HG02798 (cell line): ENCODE measurements around the gene REXO1.

Source experiments
- ATAC-seq: cut with Tn5 transposase; IDR thresholded peaks from one replicate; pipeline ENCODE4 v1.9.1; 2021; ENCODE audit warnings: mild to moderate bottlenecking; ENCODE audit not compliant: unreplicated experiment, poor library complexity

Gene REXO1

DNA sequence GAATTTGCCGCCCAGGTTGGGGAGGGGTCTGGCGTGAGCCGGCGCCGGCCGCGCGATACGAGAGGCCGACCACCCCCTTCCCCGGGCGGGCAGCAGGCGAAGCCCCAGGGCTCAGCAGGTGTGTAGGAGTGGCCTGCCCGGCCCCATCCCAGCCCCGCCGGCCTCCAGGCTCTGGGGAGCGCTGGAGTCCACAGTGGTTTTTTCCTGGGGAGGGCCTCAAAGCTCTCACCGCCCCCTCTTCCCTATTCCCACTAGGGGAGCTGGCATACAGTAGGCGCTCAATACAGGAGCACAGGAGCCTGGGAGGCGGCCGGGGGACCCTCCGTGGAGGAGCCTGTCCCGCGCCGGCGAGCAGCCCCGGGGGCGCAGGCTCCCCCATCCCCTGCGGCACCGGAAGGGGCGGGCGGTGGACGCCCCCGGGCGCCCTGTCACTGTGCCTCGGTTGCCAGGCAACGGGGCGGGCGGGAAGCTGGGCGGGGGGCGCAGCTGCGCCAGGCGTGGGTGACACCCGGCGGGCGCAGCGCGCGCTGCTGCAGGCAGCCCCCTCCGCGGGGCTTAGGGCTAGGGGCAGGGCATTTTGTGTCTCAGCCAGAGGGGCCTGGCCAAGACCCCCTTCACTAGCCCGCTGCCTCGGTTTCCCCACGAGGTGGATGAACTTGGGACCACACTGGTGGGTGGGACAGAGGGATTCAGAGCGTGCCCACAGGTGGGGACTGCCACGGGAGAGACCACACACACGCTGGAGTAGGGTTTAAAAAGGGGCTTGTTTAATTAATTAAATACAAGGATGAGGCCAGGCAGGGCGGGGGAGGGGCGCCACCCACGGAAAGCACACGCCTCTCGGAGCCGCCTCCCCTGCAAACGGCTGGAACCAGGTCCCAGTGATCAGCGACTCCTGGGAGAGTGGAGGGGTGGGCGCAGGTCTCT is 3.6 kb upstream of the REXO1 start:
- no peak for ATAC-seq

DNA sequence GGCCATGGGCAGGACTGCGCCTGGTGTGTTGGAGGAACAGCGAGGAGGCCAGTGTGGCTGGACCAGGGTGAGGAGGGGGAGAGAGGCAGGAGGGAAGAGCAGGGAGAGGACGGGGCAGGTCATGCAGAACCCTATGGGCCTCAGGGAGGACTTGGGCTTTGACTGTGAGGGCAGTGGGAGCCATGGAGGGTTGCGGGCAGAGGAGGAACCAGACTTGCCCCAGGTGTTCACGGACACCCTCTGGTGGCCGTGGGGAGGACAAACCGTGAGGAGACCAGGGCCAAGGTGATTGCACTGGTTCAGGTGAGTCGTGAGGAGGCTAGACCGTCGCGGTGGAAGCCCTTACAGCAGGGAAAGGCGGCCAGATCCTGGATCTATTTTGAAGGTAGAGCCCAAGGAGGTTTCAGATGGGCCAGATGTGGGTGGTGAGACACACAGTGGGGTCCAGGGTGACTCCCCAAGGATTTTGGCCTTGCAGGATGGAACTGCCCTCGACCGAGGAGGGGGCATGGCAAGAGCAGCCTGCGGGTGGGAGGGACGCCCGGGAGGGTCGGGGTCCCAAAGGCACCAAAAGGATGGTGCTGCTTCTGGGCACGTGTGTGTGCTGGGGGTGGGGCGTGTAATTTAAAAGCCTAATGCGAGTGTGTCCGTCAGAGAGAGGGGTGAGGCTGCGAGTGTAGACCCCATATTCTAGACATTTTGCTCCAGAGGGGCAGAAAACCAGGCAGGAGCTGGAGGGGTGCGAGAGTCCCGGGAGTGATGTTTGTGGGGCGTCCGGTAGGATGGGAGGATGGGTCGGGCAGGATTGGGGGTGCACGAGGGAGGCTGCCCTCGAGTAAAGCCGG is 2.7 kb upstream of the REXO1 start:
- ATAC-seq, result no peak

DNA sequence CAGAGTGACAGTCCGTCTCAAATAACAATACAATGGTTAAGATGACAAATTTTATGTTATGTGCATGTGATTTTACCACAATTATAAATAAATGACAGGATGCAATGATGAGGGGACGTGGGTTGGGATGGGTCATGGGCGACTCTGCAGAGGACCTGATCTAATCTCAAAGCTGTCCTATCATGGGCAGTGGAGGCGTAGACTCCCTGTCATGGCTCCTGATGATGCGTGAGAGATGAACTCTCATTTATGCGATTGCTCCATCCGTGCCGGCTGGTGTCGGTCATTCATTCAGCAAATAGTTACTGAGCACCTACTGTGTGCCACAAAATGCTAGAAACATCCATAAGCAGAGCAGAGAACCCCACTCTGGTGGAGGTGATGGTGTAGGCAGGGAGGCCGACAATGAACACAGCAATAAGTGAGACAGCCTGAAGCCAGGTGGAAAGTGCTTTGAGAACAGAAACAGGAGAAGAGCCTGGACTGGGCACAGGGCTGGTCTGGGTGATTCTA is 1.7 kb upstream of the REXO1 start:
- ATAC-seq, result no peak

DNA sequence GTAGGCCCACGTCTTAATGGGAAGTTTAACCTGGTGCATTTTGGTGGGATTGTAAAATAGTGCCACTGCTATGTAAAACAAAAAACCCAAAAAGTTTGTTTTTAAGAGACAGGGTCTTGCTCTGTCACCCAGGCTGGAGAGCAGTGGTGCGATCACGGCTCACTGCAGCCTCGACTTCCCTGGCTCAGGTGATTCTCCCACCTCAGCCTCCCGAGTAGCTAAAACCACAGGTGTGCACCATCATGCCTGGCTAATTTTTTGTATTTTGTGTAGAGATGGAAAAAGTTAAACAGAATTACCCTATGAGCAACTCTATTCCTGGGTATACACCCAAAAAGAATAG is 820 bp upstream of the REXO1 start:
- ATAC-seq, result no peak

- no peak for ATAC-seq
These were observed 442 bp downstream of the REXO1 start for GRCh38 chr19:1847684-1848398.

GRCh38 chr19:1847348-1847683 is 967 bp downstream of the REXO1 start:
- ATAC-seq, result no peak

- ATAC-seq, result no peak
These were observed 1.6 kb downstream of the REXO1 start for GRCh38 chr19:1846517-1847204.

GRCh38 chr19:1845642-1846041 is 2.6 kb downstream of the REXO1 start:
- ATAC-seq, result no peak

DNA sequence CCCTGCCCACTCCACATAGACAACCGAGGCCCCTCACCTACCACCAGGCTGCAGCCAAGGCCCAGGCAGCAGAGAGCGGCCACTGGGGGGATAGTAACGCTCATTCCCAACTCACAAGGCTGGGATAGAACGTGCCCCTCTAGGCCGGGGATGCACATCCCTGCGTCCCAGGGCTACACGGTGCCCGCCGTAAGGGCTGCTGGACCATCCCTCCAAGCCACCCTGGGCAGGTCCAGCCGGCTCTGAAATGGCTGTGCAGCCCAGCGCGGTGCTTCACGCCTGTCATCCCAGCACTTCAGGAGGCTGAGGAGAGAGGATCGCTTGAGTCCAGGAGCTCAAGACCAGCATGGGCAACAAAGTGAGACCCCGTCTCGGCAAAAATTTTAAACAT is 3.2 kb downstream of the REXO1 start:
- ATAC-seq, result no peak

DNA sequence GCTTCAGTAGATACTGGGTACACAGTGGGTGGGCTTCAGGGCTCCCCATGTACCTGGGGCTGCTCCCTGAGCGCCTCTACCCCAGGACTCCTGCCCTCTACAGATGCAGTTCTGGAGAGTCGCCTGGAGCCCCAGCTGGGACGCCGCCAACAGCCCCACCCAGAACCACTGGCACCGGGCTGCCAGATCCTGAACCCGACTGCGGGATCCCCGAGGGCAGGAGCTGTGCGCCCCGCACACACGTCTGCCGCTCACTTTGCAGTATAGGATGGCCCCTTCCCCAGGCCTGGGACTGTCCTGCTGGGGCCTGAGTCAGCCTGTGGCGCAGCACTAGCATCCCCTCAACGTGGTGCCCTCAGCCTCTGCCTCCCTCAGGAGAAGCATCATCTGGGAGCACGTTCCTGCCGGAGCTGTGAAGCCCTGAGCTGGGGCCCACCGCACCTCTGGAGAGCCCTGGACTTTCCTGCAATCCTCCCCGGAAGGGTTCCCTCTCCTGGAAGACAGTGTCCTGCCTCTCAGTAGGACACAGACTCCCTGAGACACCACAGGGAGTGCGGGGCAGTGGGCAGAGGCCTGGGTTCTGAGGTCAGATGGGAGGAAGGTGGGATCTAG is 3.7 kb downstream of the REXO1 start:
- no peak for ATAC-seq

DNA sequence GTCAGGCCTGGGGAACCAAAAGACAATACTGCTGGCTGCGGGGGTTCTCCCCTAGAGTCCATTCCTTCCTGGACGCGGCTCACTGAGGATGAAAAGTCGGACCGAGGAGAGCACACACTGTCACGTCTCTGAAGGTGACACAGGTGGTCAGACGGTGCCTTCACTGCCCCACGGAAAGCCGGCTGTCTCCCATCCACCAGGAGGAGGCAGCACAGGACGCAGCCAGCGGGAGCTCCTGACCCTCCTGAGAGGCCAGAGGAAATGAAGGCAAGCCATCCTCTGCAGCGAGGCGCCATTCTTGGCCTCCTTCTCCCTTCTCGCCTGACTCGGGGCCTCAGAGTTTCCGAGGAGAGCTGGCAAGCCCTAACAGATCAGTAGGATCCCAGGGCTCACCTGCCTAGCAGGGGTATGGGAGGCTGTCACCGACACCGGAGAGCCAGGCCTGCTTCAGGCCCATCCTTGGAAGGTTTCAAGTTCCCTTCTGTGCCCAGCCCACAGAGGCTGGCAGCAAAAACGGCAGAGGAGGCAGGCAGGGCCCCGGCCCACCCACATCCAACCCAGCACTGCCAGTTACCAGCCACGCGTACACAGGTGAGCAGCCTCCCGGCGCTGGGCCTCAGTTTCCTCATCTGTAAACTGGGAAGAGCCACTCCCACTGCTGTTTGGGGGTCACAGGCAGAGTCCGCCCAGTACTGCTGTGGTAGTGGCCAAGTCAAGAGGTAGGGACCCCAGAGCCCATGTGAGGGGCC is 4.5 kb downstream of the REXO1 start:
- no peak for ATAC-seq

DNA sequence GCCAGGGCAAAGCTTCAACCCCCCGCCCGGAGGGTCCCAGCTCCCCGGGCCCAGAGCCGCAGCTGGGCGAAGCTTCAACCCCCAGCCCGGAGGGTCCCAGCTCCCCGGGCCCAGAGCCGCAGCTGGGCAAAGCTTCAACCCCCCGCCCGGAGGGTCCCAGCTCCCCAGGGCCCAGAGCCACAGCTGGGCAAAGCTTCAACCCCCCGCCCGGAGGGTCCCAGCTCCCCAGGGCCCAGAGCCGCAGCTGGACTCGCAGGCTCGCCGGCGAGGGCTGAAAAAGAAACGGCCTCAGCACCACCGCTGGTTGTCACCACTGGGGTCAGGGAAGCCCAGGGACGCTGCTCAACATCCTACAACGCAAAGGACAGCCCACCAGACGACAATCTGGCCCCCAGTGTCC is 5.2 kb downstream of the REXO1 start:
- no peak for ATAC-seq

- ATAC-seq, result no peak
These were observed 6.9 kb downstream of the REXO1 start for GRCh38 chr19:1841209-1841924.

GRCh38 chr19:1840541-1841115 is 7.7 kb downstream of the REXO1 start:
- no peak for ATAC-seq

- ATAC-seq, result no peak
These were observed 8.4 kb downstream of the REXO1 start for GRCh38 chr19:1839658-1840540.

DNA sequence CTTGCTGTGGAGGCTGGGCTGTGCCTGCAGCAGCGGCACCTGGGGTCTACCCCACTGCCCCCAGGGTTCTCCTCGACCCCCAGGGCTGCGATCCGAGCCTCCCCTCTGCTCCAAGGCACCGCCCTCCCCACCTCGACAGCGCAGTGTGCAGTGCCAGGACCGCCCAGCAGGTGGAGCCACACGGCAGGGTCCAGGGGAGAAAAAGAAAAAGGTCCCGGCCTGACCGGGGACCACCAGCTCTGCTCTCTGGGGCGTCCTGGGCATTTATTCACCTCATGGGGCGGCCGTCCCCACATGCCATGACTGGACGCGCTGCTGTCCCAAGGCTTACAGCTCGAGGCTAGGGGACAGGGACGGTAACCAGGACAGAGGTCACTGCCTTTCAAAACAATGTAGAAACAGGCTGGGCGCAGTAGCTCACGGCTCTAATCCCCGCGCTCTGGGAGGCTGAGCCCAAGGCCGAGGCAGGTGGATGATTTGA is 10.6 kb downstream of the REXO1 start:
- no peak for ATAC-seq

GRCh38 chr19:1837222-1837565 is 11.1 kb downstream of the REXO1 start:
- no peak for ATAC-seq
